Epidermal melanocyte (primary cell): ENCODE measurements around the gene RMDN2.
"Not testable (repeated sequence)": the region's sequence is repeated elsewhere in the genome, so short reads cannot be mapped to it uniquely, and the experiment has no call there.

Source experiments
- DNase-seq: peaks from one replicate; pipeline ENCODE4 v3.0.0; 2011; ENCODE audit warnings: low spot score; ENCODE audit not compliant: insufficient read length

RMDN2 gene

GRCh38 chr2:37930392-37930791 is 5.3 kb downstream of the RMDN2 start:
- DNase-seq: not testable (repeated sequence)

- not testable (repeated sequence) for DNase-seq
Measured at GRCh38 chr2:37932873-37933272, 7.8 kb downstream of the RMDN2 start.

DNA sequence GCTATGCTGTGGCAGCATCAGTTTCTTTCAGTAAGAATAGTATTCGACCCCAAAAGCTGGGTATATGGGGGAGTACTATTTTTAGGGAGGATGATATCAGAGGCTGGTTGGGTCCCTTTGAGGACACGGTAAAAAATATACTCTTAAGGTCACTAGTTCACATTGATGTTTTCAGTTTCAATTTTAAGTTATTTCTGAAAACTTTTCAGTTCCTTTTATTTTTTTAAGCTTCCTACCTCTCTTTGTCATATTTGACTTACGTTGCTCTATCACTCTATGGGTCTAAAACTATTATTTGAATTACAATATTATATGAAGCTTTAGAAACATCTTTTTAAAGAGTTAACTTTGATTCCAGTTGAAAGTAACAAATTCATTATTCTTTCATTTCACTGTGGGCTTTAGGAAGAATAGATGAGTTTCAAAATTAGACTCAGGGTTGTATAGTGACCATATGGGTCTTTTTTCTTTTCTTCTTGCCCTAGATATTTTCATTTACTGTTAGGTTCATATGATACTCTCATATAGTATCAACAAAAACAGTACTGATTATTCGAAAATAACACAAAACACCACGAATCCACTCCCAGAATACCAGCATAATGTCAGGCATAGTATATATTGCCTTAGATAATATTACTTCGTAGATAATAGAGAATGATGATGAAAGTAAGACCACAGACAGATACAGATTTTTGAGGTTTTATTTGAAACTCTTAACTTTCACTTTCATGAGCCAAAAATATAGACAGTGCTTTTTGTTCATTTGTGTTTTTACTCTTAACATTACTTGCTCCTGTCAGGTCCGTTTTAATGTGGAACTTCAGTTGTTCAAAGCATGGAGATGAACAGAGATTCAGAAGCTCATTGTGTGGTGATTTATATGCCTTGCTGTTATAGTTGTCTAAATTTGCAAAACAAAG is 9.8 kb downstream of the RMDN2 start:
- no peak for DNase-seq

- not testable (repeated sequence) for DNase-seq
Measured at GRCh38 chr2:37937568-37937967, 12.5 kb downstream of the RMDN2 start.

DNA sequence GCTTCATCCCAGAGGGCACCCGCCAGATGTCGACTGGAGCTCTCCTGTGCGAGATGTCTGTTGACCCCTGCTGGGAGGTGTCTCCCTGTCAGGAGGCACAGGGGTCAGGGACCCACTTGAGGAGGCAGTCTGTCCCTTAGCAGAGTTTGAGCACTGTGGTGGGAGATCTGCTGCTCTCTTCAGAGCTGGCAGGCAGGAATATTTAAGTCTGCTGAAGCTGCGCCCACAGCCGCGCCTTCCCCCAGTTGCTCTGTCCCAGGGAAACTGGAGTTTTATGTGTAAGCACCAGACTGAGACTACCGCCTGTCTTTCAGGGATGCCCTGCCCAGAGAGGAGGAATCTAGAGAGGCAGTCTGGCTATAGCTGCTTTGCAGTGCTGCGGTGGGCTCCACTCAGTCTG is 16.2 kb downstream of the RMDN2 start:
- not testable (repeated sequence) for DNase-seq

DNA sequence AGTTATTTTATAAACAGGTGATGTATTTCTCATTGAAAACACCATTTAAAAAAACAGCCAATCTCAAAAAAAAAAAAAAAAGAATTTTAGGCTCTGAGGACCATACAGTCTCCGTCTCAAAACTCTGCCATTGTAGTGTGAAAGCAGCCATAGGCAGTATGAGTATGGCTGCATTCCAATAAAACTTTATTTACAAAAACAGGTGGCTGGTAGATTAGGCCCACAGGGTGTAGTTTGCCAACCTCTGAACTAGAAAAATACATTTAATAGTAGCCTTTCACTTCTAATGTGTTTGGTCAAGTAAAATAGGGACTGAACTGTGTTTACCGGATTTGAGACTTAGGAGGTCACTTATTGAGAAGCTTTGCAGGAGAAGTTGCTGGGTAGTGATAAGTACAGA is 19.2 kb downstream of the RMDN2 start:
- DNase-seq: no peak

GRCh38 chr2:37947306-37947705 is 22.2 kb downstream of the RMDN2 start:
- DNase-seq: no peak

DNA sequence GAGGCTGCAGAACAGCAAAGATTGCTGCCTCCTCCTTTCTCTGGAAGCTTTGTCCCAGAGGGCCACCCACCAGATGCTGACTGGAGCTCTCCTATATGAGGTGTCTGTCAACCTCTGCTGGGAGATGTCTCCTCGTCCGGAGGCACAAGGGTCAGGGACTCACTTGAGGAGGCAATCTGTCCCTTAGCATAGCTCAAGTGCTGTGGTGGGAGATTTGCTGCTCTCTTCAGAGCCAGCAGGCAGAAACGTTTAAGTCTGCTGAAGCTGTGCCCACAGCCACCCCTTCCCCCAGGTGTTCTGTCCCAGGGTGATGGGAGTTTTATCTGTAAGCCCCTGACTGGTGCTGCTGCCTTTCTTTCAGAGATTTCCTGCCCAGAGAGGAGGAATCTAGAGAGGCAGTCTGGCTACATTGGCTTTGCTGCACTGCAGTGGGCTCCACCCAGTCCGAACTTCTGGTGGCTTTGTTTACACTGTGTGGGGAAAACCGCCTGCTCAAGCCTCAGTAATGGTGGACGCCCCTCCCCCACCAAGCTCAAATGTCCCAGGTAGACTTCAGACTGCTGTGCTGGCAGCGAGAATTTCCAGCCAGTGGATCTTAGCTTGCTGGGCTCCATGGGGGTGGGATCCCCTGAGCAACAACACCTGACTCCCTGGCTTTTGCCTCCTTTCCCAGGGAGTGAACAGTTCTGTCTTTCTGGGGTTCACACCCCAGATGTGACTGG is 37.1 kb downstream of the RMDN2 start:
- not testable (repeated sequence) for DNase-seq

DNA sequence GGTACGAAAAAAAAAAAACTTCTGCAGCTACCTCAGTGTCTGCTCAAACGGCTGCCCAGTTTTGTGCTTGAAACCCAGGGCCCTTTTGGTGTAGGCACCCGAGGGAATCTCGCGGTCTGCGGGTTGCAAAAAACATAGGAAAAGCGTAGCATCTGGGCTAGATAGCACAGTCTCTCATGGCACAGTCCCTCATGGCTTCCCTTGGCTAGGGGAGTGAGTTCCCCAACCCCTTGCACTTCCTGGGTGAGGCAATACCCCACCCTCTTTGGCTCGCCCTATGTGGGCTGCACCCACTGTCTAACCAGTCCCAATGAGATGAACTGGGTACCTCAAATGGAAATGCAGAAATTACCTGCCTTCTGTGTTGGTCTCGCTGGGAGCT is 37.6 kb downstream of the RMDN2 start:
- not testable (repeated sequence) for DNase-seq

- not testable (repeated sequence) for DNase-seq
Measured at GRCh38 chr2:37963901-37964300, 38.8 kb downstream of the RMDN2 start.

DNA sequence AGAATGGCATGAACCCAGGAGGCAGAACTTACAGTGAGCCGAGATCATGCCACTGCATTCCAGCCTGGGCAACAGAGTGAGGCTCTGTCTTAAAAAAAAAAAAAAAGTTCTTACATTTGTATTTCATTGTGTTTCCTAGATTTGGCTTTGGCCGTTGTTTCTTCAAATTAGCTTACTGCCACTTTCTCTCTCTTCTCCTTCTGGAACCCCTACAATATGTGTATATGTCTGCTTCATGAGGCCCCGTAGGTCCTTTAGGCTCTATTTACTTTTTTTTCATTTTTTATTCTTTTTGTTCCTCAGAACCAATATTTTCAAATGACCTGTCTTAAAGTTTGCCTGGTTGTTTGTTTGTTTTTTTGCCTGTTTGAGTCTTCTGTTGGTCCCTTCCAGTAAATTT is 41.2 kb downstream of the RMDN2 start:
- no peak for DNase-seq

- DNase-seq: no peak
Measured at GRCh38 chr2:37969731-37970130, 44.6 kb downstream of the RMDN2 start.

GRCh38 chr2:37971971-37972370 is 46.9 kb downstream of the RMDN2 start:
- DNase-seq: no peak

DNA sequence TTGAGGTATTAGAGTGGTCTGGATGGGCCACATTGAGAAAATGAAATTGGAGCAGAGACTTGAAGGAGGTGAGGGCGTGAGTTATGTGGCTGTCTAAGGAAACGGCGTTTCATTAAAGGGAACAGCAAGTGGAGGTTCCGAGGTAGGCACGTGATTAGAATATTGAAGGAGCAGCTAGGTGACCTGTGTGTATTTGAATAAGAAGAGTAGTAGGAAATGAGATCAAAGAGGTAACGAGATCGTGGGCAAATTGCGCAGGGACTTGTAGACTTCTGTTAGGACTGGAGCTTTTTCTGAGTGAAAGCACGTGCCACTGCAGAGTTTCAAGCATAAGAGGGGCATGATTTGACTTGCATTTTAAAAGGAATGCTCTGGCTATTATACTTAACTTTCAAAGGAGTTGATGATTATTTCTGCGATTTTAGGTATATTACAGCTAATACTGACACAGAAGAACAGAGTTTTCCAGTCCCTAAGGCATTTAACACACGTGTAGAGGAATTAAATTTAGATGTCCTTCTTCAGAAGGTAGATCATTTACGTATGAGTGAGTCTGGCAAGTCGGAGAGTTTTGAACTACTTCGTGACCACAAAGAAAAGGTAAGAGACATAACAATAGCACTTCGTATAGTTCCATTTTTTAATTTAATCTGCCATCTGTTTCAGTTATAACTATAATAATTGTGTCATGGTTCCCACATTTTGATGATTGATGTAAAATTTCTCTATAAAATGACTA is 48.7 kb downstream of the RMDN2 start:
- no peak for DNase-seq

DNA sequence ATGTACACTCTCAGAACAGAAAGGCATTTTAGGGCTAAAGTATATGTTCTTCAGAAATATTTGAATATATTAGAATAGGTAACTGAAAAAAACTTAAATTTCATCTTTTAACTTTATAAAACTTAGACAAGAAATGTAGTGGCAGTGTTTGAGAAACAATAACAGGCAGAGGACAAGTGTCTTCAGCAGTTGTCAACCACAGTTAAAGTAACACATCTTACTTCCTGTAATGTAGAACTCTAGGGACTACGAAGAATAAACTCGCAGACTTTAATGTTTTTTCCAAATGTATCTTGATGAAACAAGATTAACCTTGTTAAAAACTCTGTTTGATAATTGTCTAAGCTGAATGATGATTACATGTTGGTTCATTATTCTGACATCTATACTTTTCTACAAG is 50.7 kb downstream of the RMDN2 start:
- no peak for DNase-seq

- DNase-seq: no peak
Measured at GRCh38 chr2:37976411-37976810, 51.3 kb downstream of the RMDN2 start.

DNA sequence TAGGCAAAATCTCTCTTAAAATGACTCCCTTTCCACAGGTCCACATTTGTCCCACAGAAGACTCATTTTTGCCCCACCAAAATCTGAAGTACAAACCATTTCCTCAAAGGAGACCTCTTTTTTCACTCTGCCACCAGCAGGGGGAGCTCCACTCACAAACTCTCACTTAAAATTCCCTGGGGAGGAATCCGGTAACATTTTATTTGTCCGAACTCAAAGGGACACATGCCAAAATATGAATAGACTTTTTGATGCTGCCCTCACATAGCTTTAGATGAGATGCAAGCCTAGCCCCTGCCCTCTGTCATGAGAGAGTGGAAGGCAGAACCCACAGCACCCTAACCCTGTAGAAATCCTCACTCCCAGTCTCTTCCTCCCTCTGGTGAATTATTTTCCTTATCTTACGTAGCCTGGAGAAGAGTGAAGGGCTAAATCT is 57.1 kb downstream of the RMDN2 start:
- no peak for DNase-seq

- DNase-seq: no peak
Measured at GRCh38 chr2:37982847-37983246, 57.8 kb downstream of the RMDN2 start.

DNA sequence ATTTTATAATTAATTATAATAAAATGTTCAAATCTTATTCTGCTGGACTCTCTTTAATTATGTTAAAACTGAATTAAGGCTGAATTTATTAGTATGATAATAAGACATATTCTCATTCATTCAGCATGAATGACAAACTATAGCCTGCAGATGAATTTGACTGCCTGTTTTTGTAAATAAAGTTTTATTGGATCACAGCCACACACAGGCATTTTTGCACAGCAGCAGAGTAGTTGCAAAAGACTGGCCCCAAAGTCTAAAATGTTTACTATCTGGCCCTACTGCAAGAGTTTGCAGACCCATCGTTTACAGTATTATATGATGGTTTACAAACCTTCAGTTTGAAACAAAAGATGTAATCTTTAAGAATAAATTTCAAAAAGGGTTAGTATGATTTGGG is 58.6 kb downstream of the RMDN2 start:
- DNase-seq: no peak

- no peak for DNase-seq
Measured at GRCh38 chr2:37984176-37984575, 59.1 kb downstream of the RMDN2 start.

DNA sequence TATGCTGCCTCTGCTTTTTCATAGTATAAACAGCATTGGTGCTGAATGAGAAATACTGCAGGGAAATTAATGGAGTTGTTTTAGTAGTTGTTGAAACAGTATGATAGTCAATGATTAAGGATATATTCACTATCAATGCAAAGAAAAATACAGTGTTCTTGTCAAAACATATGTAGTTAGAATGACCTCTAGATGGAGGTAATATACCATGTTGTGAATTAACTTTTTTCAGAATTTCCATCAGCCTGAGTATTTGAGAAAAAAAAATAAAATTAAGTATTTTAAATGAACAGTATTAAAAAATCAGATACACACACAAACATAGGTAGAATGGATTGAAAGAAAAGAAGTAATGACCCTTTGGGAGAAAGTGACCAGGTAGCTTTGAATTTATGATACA is 59.5 kb downstream of the RMDN2 start:
- no peak for DNase-seq

- no peak for DNase-seq
Measured at GRCh38 chr2:37985333-37985732, 60.2 kb downstream of the RMDN2 start.
